Tibial nerve (tissue), 3 donors: Measurements from ENCODE around the gene CCDC197.

Experiments
- POLR2A ChIP-seq, 2 donors: fragments of 450-650 bp; IDR thresholded peaks; one replicate each; pipeline ENCODE4 v1.6.1; 2017; ENCODE audit warnings: antibody characterized with exemption in 2 of 2, mild to moderate bottlenecking in 2 of 2, moderate library complexity in 2 of 2
- TF ChIP-seq, protein P1 (sequence below), 5 experiments: fragments of 200-600 bp in 3 of 5; fragments of 450-650 bp in 2 of 5; sonication (generic) in 3 of 5; IDR thresholded peaks; one replicate each; pipeline ENCODE4 v1.5.1; 2016 to 2019; ENCODE audit warnings: antibody characterized with exemption in 5 of 5, mild to moderate bottlenecking in 3 of 5, moderate library complexity in 2 of 5

DNA sequence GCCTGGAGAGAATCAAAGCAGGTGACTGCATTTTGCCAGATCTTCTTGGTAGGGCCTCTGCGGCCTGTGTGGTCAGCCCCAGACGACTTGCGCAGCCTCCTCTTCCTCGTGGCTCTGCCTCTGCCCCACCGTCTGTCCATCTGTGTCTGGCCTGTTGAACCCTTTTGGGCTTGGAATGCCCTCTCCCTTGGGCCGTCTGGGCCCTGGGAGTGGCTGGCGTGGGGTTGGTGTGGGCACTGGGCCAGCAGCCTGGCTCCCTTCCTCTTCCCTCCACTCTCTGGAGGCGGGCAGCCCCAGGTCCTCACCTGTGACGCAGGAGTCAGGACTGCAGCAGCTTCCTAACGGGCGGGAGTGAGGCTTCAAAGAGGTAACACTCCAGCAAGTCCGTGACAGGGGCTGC is 9.7 kb upstream of the CCDC197 start:
- no peak for TF ChIP-seq POLR2A (IDR thresholded peaks at IDR 0.05)
- TF ChIP-seq, protein P1, sequence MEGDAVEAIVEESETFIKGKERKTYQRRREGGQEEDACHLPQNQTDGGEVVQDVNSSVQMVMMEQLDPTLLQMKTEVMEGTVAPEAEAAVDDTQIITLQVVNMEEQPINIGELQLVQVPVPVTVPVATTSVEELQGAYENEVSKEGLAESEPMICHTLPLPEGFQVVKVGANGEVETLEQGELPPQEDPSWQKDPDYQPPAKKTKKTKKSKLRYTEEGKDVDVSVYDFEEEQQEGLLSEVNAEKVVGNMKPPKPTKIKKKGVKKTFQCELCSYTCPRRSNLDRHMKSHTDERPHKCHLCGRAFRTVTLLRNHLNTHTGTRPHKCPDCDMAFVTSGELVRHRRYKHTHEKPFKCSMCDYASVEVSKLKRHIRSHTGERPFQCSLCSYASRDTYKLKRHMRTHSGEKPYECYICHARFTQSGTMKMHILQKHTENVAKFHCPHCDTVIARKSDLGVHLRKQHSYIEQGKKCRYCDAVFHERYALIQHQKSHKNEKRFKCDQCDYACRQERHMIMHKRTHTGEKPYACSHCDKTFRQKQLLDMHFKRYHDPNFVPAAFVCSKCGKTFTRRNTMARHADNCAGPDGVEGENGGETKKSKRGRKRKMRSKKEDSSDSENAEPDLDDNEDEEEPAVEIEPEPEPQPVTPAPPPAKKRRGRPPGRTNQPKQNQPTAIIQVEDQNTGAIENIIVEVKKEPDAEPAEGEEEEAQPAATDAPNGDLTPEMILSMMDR (IDR thresholded peaks at IDR 0.05): no peak
